ENCODE data around the gene TTC29. TPM values are rescaled to one million over a fixed set of nuclear protein-coding genes. Genes with fewer than 3 reads are reported as not detected.

TTC29 gene
- total and polyA plus RNA-seq, 9 of the 15 experiments (the other 6 are each of a cell fraction or from before 2014, with no cell fraction given): 0.04 TPM; not detected in 8

DNA sequence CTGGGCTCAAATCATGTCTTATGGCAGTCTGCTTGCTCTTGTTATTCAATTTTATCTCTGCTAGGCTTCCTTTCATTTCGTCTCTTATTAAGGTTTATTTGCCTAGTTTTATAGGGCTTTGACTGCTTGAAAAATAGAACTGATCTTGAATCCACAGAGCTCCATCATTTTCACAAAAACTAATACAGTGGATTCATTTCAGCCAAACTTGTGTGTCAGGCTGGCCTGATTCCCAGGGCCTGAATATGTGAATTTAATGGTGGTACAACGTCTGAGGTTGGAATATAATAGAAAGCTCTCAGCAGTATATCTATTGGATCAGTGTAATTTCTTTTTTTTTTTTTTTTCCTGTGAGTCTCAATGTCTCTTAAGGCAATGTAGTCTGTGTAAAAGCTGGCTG, 183.6 kb downstream of the TTC29 start:
- H3K79me2 ChIP-seq (ENCODE audit: control insufficient read depth, insufficient read depth, low read length): no peaks in the 10 kb centered on the region
- H2AFZ ChIP-seq (ENCODE audit: low read depth, low read length): no peak overlapping the region
- no peak overlapping the region for H3K4me3 ChIP-seq
- intact Hi-C loops (cut with micrococcal nuclease): no loop called here
- H4K20me1 ChIP-seq (replicated peaks; ENCODE audit: control insufficient read depth, insufficient read depth, low read length): no peaks in the 10 kb centered on the region
- CTCF ChIA-PET (ENCODE audit: low intra/inter-chr PET ratio): no interaction called here
- POLR2A ChIA-PET: no interaction called here
- no peaks in the 10 kb centered on the region for H3K36me3 ChIP-seq (ENCODE audit: control insufficient read depth, insufficient read depth, low read length)
- no peak for FAIRE-seq
- H3K9me3 ChIP-seq (replicated peaks; ENCODE audit: control insufficient read depth, insufficient read depth, low read depth, low read length): no peaks in the 10 kb centered on the region
- DNase-seq (ENCODE audit: extremely low read depth in 1 of 4, low spot score in 3 of 4): no peak
- no peak overlapping the region for H3K9ac ChIP-seq (ENCODE audit: insufficient read depth in 1 of 2, low read depth in 2 of 2, low read length in 2 of 2)
- H3K4me1 ChIP-seq (replicated peaks in 1 of 2; ENCODE audit: control insufficient read depth in 2 of 2, insufficient read depth in 2 of 2, low read length in 2 of 2): no peaks in the 10 kb centered on the region
- no peak for ATAC-seq
- no TSS peak for BruUV-seq (replicated peaks)
- no peak overlapping the region for H3K27ac ChIP-seq (ENCODE audit: extremely low read depth, low read depth, low read length)
- H3K9me1 ChIP-seq (ENCODE audit: control insufficient read depth, insufficient read depth, low read length): no peaks in the 10 kb centered on the region
- 2% methylated on average over 2 of the region's 2 CpGs for WGBS (ENCODE audit: insufficient coverage, low coverage, missing lambda C conversion rate)
- TF ChIP-seq HNRNPUL1 (IDR thresholded peaks at IDR 0.05; ENCODE audit: low read length) (no peak), MIER1 (IDR thresholded peaks at IDR 0.05; ENCODE audit: low read depth) (no peak), POLR2AphosphoS5 (IDR thresholded peaks at IDR 0.05; ENCODE audit: control insufficient read depth, insufficient read depth, low read depth, low read length) (no peak), PRMT5 (CRISPR knock-in tag; IDR thresholded peaks at IDR 0.05) (no peak), TCF3 (CRISPR knock-in tag; IDR thresholded peaks at IDR 0.05) (no peak), POU5F1 (IDR thresholded peaks at IDR 0.05; ENCODE audit: borderline replicate concordance, low read depth, low read length, partially characterized antibody) (no peak), MBD2 (IDR thresholded peaks at IDR 0.05; ENCODE audit: borderline replicate concordance, low read depth) (no peak), ELF2 (CRISPR knock-in tag; IDR thresholded peaks at IDR 0.05) (no peak), PTBP1 (IDR thresholded peaks at IDR 0.05; ENCODE audit: low read depth, low read length) (no peak)
- TF ChIP-seq, protein P1, sequence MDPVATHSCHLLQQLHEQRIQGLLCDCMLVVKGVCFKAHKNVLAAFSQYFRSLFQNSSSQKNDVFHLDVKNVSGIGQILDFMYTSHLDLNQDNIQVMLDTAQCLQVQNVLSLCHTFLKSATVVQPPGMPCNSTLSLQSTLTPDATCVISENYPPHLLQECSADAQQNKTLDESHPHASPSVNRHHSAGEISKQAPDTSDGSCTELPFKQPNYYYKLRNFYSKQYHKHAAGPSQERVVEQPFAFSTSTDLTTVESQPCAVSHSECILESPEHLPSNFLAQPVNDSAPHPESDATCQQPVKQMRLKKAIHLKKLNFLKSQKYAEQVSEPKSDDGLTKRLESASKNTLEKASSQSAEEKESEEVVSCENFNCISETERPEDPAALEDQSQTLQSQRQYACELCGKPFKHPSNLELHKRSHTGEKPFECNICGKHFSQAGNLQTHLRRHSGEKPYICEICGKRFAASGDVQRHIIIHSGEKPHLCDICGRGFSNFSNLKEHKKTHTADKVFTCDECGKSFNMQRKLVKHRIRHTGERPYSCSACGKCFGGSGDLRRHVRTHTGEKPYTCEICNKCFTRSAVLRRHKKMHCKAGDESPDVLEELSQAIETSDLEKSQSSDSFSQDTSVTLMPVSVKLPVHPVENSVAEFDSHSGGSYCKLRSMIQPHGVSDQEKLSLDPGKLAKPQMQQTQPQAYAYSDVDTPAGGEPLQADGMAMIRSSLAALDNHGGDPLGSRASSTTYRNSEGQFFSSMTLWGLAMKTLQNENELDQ (CRISPR knock-in tag; IDR thresholded peaks at IDR 0.05; ENCODE audit: borderline replicate concordance): no peak
- TF ChIP-seq, protein P2, sequence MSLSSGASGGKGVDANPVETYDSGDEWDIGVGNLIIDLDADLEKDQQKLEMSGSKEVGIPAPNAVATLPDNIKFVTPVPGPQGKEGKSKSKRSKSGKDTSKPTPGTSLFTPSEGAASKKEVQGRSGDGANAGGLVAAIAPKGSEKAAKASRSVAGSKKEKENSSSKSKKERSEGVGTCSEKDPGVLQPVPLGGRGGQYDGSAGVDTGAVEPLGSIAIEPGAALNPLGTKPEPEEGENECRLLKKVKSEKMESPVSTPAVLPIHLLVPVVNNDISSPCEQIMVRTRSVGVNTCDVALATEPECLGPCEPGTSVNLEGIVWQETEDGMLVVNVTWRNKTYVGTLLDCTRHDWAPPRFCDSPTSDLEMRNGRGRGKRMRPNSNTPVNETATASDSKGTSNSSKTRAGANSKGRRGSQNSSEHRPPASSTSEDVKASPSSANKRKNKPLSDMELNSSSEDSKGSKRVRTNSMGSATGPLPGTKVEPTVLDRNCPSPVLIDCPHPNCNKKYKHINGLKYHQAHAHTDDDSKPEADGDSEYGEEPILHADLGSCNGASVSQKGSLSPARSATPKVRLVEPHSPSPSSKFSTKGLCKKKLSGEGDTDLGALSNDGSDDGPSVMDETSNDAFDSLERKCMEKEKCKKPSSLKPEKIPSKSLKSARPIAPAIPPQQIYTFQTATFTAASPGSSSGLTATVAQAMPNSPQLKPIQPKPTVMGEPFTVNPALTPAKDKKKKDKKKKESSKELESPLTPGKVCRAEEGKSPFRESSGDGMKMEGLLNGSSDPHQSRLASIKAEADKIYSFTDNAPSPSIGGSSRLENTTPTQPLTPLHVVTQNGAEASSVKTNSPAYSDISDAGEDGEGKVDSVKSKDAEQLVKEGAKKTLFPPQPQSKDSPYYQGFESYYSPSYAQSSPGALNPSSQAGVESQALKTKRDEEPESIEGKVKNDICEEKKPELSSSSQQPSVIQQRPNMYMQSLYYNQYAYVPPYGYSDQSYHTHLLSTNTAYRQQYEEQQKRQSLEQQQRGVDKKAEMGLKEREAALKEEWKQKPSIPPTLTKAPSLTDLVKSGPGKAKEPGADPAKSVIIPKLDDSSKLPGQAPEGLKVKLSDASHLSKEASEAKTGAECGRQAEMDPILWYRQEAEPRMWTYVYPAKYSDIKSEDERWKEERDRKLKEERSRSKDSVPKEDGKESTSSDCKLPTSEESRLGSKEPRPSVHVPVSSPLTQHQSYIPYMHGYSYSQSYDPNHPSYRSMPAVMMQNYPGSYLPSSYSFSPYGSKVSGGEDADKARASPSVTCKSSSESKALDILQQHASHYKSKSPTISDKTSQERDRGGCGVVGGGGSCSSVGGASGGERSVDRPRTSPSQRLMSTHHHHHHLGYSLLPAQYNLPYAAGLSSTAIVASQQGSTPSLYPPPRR (CRISPR knock-in tag; IDR thresholded peaks at IDR 0.05; ENCODE audit: borderline replicate concordance): no peak
- in situ Hi-C loops (cut with MboI): no loop called here
- H3K4me2 ChIP-seq (ENCODE audit: insufficient read depth, low read length): no peak overlapping the region
- no peaks in the 10 kb centered on the region for H3K27me3 ChIP-seq (ENCODE audit: control insufficient read depth in 2 of 2, insufficient read depth in 2 of 2, low read length in 2 of 2)
